GM23338 (cell line): ENCODE results near the gene E2F6. TPM values are rescaled to one million over a fixed set of nuclear protein-coding genes. Genes with fewer than 3 reads are reported as not detected.

ENCODE experiments used
- ATAC-seq: fragments of 200-7000 bp; cut with Tn5 transposase; 3 replicates; pipeline ENCODE4 v1.9.1; 2020
- DNase-seq: peaks from one replicate; pipeline ENCODE4 v3.0.0-alpha.2; 2015; ENCODE audit warnings: low spot score
- H2AFZ ChIP-seq: fragments of 200-600 bp; sonication (generic); 2 replicates; pipeline ENCODE4 v1.8.0; 2016; ENCODE audit warnings: antibody characterized with exemption, mild to moderate bottlenecking, moderate library complexity
- H3F3A ChIP-seq: fragments of 200-600 bp; sonication (generic); replicated peaks from 2 replicates; pipeline ENCODE4 v1.8.0; 2017; ENCODE audit warnings: antibody characterized with exemption, mixed run types, low read depth
- H3K27ac ChIP-seq: fragments of 200-600 bp; sonication (generic); 2 replicates; pipeline ENCODE4 v1.6.1; 2016; ENCODE audit warnings: low read depth
- H3K27me3 ChIP-seq: fragments of 200-600 bp; sonication (generic); 2 replicates; pipeline ENCODE4 v1.8.0; 2016; ENCODE audit warnings: mild to moderate bottlenecking, mixed run types, moderate library complexity; ENCODE audit not compliant: insufficient read depth
- H3K36me3 ChIP-seq: fragments of 200-600 bp; sonication (generic); 2 replicates; pipeline ENCODE4 v1.8.0; 2016; ENCODE audit warnings: mild to moderate bottlenecking; ENCODE audit not compliant: insufficient read depth
- H3K4me1 ChIP-seq: fragments of 200-600 bp; sonication (generic); 2 replicates; pipeline ENCODE4 v1.8.0; 2016; ENCODE audit warnings: mild to moderate bottlenecking, moderate library complexity; ENCODE audit not compliant: insufficient read depth
- H3K4me2 ChIP-seq: fragments of 200-600 bp; sonication (generic); 2 replicates; pipeline ENCODE4 v1.7.1; 2017; ENCODE audit warnings: mixed run types
- H3K4me3 ChIP-seq: fragments of 200-600 bp; sonication (generic); 2 replicates; pipeline ENCODE4 v1.6.1; 2016; ENCODE audit warnings: mixed run types
- H3K79me2 ChIP-seq: fragments of 200-600 bp; sonication (generic); replicated peaks from 2 replicates; pipeline ENCODE4 v1.8.0; 2017; ENCODE audit warnings: mild to moderate bottlenecking; ENCODE audit not compliant: insufficient read depth
- H3K9me2 ChIP-seq: fragments of 200-600 bp; sonication (generic); 2 replicates; pipeline ENCODE4 v1.8.0; 2017; ENCODE audit not compliant: insufficient read depth
- H4K20me1 ChIP-seq: fragments of 200-600 bp; sonication (generic); replicated peaks from 2 replicates; pipeline ENCODE4 v1.8.0; 2017; ENCODE audit warnings: mild to moderate bottlenecking; ENCODE audit not compliant: insufficient read depth
- H3K27ac Mint-ChIP-seq: 2 replicates; pipeline ENCODE4 v1.8.0; 2020; ENCODE audit warnings: inconsistent platforms, mild to moderate bottlenecking, moderate library complexity, mixed read lengths
- H3K27me3 Mint-ChIP-seq: 3 replicates; pipeline ENCODE4 v1.8.0; 2022; ENCODE audit warnings: low read depth, mild to moderate bottlenecking, moderate library complexity, mixed read lengths, inconsistent platforms; ENCODE audit not compliant: insufficient read depth, poor library complexity
- H3K36me3 Mint-ChIP-seq: 3 replicates; pipeline ENCODE4 v1.8.0; 2021; ENCODE audit warnings: low read depth, mild to moderate bottlenecking, inconsistent platforms, moderate library complexity, mixed read lengths
- H3K4me1 Mint-ChIP-seq: 3 replicates; pipeline ENCODE4 v1.8.0; 2020; ENCODE audit warnings: mild to moderate bottlenecking, inconsistent platforms, mixed read lengths
- H3K4me3 Mint-ChIP-seq: 3 replicates; pipeline ENCODE4 v1.8.0; 2021; ENCODE audit warnings: moderate library complexity, mild to moderate bottlenecking, inconsistent platforms, mixed read lengths
- H3K9me3 Mint-ChIP-seq: 3 replicates; pipeline ENCODE4 v1.8.0; 2020; ENCODE audit warnings: moderate library complexity, mild to moderate bottlenecking, inconsistent platforms, mixed read lengths
- CREB1 ChIP-seq: fragments of 250-450 bp; sonication (Bioruptor Pico); IDR thresholded peaks from 2 replicates; pipeline ENCODE4 v1.5.0; 2020; ENCODE audit warnings: low read depth, mild to moderate bottlenecking, moderate library complexity
- CTCF ChIP-seq, 2 experiments: fragments of 200-600 bp in 1 of 2; sonication (generic) in 1 of 2; conservative IDR thresholded peaks; 2 replicates each; pipeline versions ENCODE4 v1.5.1 to v1.6.1; 2016 to 2017; ENCODE audit warnings: antibody characterized with exemption in 2 of 2, low read depth in 2 of 2, mild to moderate bottlenecking in 2 of 2, moderate library complexity in 1 of 2
- ETS1 ChIP-seq: IDR thresholded peaks from 2 replicates; pipeline ENCODE4 v1.6.1; 2016; ENCODE audit warnings: antibody characterized with exemption
- EZH2 ChIP-seq: fragments of 200-600 bp; sonication (generic); IDR thresholded peaks from one replicate; pipeline ENCODE4 v1.8.0; 2017; ENCODE audit warnings: antibody characterized with exemption, mild to moderate bottlenecking, low read depth; ENCODE audit not compliant: unreplicated experiment
- JUNB ChIP-seq: IDR thresholded peaks from one replicate; pipeline ENCODE4 v1.6.1; 2016; ENCODE audit warnings: antibody characterized with exemption; ENCODE audit not compliant: unreplicated experiment
- NANOG ChIP-seq: IDR thresholded peaks from 2 replicates; pipeline ENCODE4 v1.6.1; 2016; ENCODE audit warnings: antibody characterized with exemption, borderline replicate concordance
- POLR2AphosphoS5 ChIP-seq: IDR thresholded peaks from 2 replicates; pipeline ENCODE4 v1.6.1; 2016; ENCODE audit warnings: antibody characterized with exemption, low read depth
- REST ChIP-seq: IDR thresholded peaks from one replicate; pipeline ENCODE4 v1.6.1; 2018; ENCODE audit warnings: antibody characterized with exemption; ENCODE audit not compliant: unreplicated experiment
- STAT1 ChIP-seq: IDR thresholded peaks from one replicate; pipeline ENCODE4 v1.6.1; 2016; ENCODE audit warnings: antibody characterized with exemption; ENCODE audit not compliant: unreplicated experiment
- ZNF114 ChIP-seq: fragments of 250-450 bp; sonication (Bioruptor Pico); IDR thresholded peaks from 2 replicates; pipeline ENCODE4 v1.5.0; 2020; ENCODE audit warnings: mild to moderate bottlenecking, moderate library complexity
- ZNF331 ChIP-seq: fragments of 250-450 bp; sonication (Bioruptor Pico); IDR thresholded peaks from 2 replicates; pipeline ENCODE4 v1.5.0; 2020; ENCODE audit warnings: low read depth, mild to moderate bottlenecking, moderate library complexity
- ZNF462 ChIP-seq: fragments of 250-450 bp; sonication (Bioruptor Pico); IDR thresholded peaks from 2 replicates; pipeline ENCODE4 v1.5.0; 2020; ENCODE audit warnings: mild to moderate bottlenecking, moderate library complexity
- polyA plus RNA-seq: library from polyadenylated mRNA; unstranded; fragments of >200 nt; fragmentation: Nextera tagmentation; extraction: Ambion mirVana; gene quantifications from 2 replicates; pipeline ENCODE4 v1.2.1, GENCODE V29; 2016
- total RNA-seq: library from RNA; depleted of rRNA; stranded (reverse); fragments of >200 nt; shearing (Covaris generic); gene quantifications from 2 replicates; pipeline ENCODE4 v1.2.3, GENCODE V29; 2014

Gene E2F6
- total and polyA plus RNA-seq, 2 experiments from 2014 or later = 16.9 to 20.7 TPM

- no peaks in the 10 kb centered on the region for H3F3A ChIP-seq
- peaks cover 75% of the 10 kb centered on the region for H3K36me3 Mint-ChIP-seq
- H2AFZ ChIP-seq = no peak overlapping the region
These were observed 21.2 kb downstream of the E2F6 start for GRCh38 chr2:11444737-11445136.

More at GRCh38 chr2:11444737-11445136, 21.2 kb downstream of the E2F6 start:
- Histone ChIP-seq H4K20me1 (no peaks in the 10 kb centered on the region), H3K4me2 (no peak overlapping the region), H3K4me1 (no peaks in the 10 kb centered on the region), H3K9me2 (peaks cover 5% of the 10 kb centered on the region; the same call in 1 of the 2 replicates), H3K79me2 (no peaks in the 10 kb centered on the region), H3K4me3 (no peak overlapping the region), H3K36me3 (peaks cover 41% of the 10 kb centered on the region), H3K27ac (no peak overlapping the region), H3K27me3 (no peaks in the 10 kb centered on the region)
- Mint-ChIP-seq H3K27ac (no peak overlapping the region), H3K9me3 (peaks cover 27% of the 10 kb centered on the region), H3K27me3 (peaks cover 3% of the 10 kb centered on the region), H3K4me1 (no peaks in the 10 kb centered on the region), H3K4me3 (no peak overlapping the region)
- DNase-seq (no peak), ATAC-seq (no peak)
- TF ChIP-seq EZH2 (no peak), ZNF331 (CRISPR knock-in tag) (no peak), CREB1 (CRISPR knock-in tag) (no peak), ZNF114 (CRISPR knock-in tag) (no peak), NANOG (no peak), POLR2AphosphoS5 (no peak), STAT1 (no peak), REST (no peak), JUNB (no peak), ZNF462 (CRISPR knock-in tag) (no peak), ETS1 (no peak), CTCF (conservative IDR thresholded peaks at IDR 0.05; ENCODE audit: low read depth in 2 of 2) (no peak)
